IMR-90 (cell line): ENCODE measurements around the gene SAMM50. TPM values are rescaled to one million over a fixed set of nuclear protein-coding genes. Genes with fewer than 3 reads are reported as not detected.

Experiments
- ATAC-seq: fragments of 200-7000 bp; cut with Tn5 transposase; 2 replicates; pipeline ENCODE4 v1.9.1; 2020; ENCODE audit warnings: low read depth, mild to moderate bottlenecking, moderate library complexity
- BruUV-seq: library from RNA; stranded (reverse); fragments of 400-500 nt; replicated peaks from 2 replicates; lab custom pipeline; 2021; lab: Mats Ljungman, UMichigan
- CTCF ChIA-PET: fragments of 300-600 bp; formaldehyde crosslinking; extraction: SDS; loops from one replicate; lab custom pipeline; 2021; ENCODE audit warnings: antibody characterized with exemption; lab: Yijun Ruan, JAX
- POLR2A ChIA-PET: fragments of 300-600 bp; sonication (Branson Sonifier 250); formaldehyde crosslinking; loops from one replicate; lab custom pipeline; 2022; ENCODE audit warnings: antibody characterized with exemption; ENCODE audit not compliant: unreplicated experiment; lab: Charles Lee
- DNase-seq: peaks from one replicate; pipeline ENCODE4 v3.0.0; 2013
- H2AFZ ChIP-seq: replicated peaks from 2 replicates; pipeline ENCODE3; 2013; ENCODE audit warnings: low read length, mild to moderate bottlenecking; ENCODE audit not compliant: poor library complexity
- H2AK5ac ChIP-seq: 2 replicates; pipeline ENCODE4 v1.6.1; 2013; ENCODE audit warnings: low read depth, low read length, inconsistent platforms
- H2AK9ac ChIP-seq: replicated peaks from 2 replicates; pipeline ENCODE3; 2013; ENCODE audit warnings: mild to moderate bottlenecking, low read depth, low read length, moderate library complexity; ENCODE audit not compliant: poor library complexity
- H2BK120ac ChIP-seq: 2 replicates; pipeline ENCODE4 v1.6.1; 2013; ENCODE audit warnings: low read depth, low read length, inconsistent platforms
- H2BK15ac ChIP-seq: 3 replicates; pipeline ENCODE4 v1.6.1; 2013; ENCODE audit warnings: low read depth, low read length, inconsistent platforms
- H2BK20ac ChIP-seq: 2 replicates; pipeline ENCODE4 v1.6.1; 2013; ENCODE audit warnings: low read depth, mild to moderate bottlenecking, inconsistent platforms, low read length, moderate library complexity
- H2BK5ac ChIP-seq: 2 replicates; pipeline ENCODE4 v1.6.1; 2013; ENCODE audit warnings: mild to moderate bottlenecking, low read depth, low read length, inconsistent platforms; ENCODE audit not compliant: poor library complexity, severe bottlenecking
- H3K14ac ChIP-seq: replicated peaks from 2 replicates; pipeline ENCODE4 v1.6.1; 2013; ENCODE audit warnings: low read depth, low read length, inconsistent platforms
- H3K18ac ChIP-seq: 2 replicates; pipeline ENCODE4 v1.6.1; 2013; ENCODE audit warnings: low read depth, low read length, control low read depth
- H3K23ac ChIP-seq: 2 replicates; pipeline ENCODE4 v1.6.1; 2013; ENCODE audit warnings: low read depth, low read length, inconsistent platforms
- H3K27ac ChIP-seq: 2 replicates; pipeline ENCODE4 v1.5.1; 2013; ENCODE audit warnings: mild to moderate bottlenecking, control low read depth, low read length; ENCODE audit not compliant: insufficient read depth
- H3K27me3 ChIP-seq: 2 replicates; pipeline ENCODE4 v1.6.1; 2013; ENCODE audit warnings: low read length; ENCODE audit not compliant: control insufficient read depth, insufficient read depth
- H3K36me3 ChIP-seq: 2 replicates; pipeline ENCODE4 v1.6.1; 2013; ENCODE audit warnings: low read length, mixed read lengths; ENCODE audit not compliant: control insufficient read depth, insufficient read depth
- H3K4ac ChIP-seq: 2 replicates; pipeline ENCODE4 v1.6.1; 2013; ENCODE audit warnings: low read depth, low read length, inconsistent platforms
- H3K4me1 ChIP-seq: 2 replicates; pipeline ENCODE4 v1.6.1; 2013; ENCODE audit warnings: low read length, mixed read lengths; ENCODE audit not compliant: control insufficient read depth, insufficient read depth
- H3K4me2 ChIP-seq: 2 replicates; pipeline ENCODE4 v1.6.1; 2013; ENCODE audit warnings: low read depth, mild to moderate bottlenecking, control low read depth, low read length, moderate library complexity
- H3K4me3 ChIP-seq: 2 replicates; pipeline ENCODE4 v1.5.1; 2013; ENCODE audit warnings: low read depth, mild to moderate bottlenecking, control low read depth, low read length, moderate library complexity; ENCODE audit not compliant: insufficient read depth
- H3K56ac ChIP-seq: 2 replicates; pipeline ENCODE4 v1.6.1; 2013; ENCODE audit warnings: low read length, inconsistent platforms; ENCODE audit not compliant: insufficient read depth; ENCODE audit errors: extremely low read depth
- H3K79me1 ChIP-seq, 2 experiments: 2 replicates each; pipeline ENCODE4 v1.6.1; 2013; ENCODE audit warnings: low read length in 2 of 2, inconsistent platforms in 1 of 2, low read depth in 1 of 2
- H3K9ac ChIP-seq: 2 replicates; pipeline ENCODE4 v1.6.1; 2013; ENCODE audit warnings: low read depth, low read length, control low read depth
- H3K9me1 ChIP-seq: 2 replicates; pipeline ENCODE4 v1.6.1; 2013; ENCODE audit warnings: low read length, inconsistent platforms; ENCODE audit not compliant: insufficient read depth
- H3K9me3 ChIP-seq: 2 replicates; pipeline ENCODE4 v1.6.1; 2013; ENCODE audit warnings: low read length; ENCODE audit not compliant: control insufficient read depth, insufficient read depth
- H4K20me1 ChIP-seq: 2 replicates; pipeline ENCODE4 v1.6.1; 2013; ENCODE audit warnings: low read length, inconsistent platforms; ENCODE audit not compliant: insufficient read depth
- H4K5ac ChIP-seq: 2 replicates; pipeline ENCODE4 v1.6.1; 2013; ENCODE audit warnings: mild to moderate bottlenecking, low read depth, low read length, control low read depth
- H4K8ac ChIP-seq, 2 experiments: 2 replicates each; pipeline ENCODE4 v1.6.1; 2013; ENCODE audit warnings: low read depth in 2 of 2, low read length in 2 of 2, control low read depth in 1 of 2, inconsistent platforms in 1 of 2
- H4K91ac ChIP-seq: 2 replicates; pipeline ENCODE4 v1.6.1; 2013; ENCODE audit warnings: low read depth, low read length, inconsistent platforms; ENCODE audit not compliant: insufficient read depth
- CEBPB ChIP-seq: IDR thresholded peaks from 2 replicates; pipeline ENCODE4 v1.6.1; 2012; ENCODE audit warnings: low read depth, low read length, improper control_type of control experiment
- ELK1 ChIP-seq: fragments of 150-350 bp; IDR thresholded peaks from 2 replicates; pipeline ENCODE4 v1.6.1; 2016; ENCODE audit warnings: low read depth, mild to moderate bottlenecking, low read length, moderate library complexity, borderline replicate concordance
- WGBS, 2 experiments: methylation state at CpG; one replicate each; pipeline versions ENCODE4 v1.1.5 to v1.1.7; 2013; ENCODE audit warnings: missing lambda C conversion rate in 2 of 2; ENCODE audit not compliant: insufficient read length in 1 of 2; ENCODE audit errors: extremely low coverage in 2 of 2; 5-methylcytosine and 5-hydroxymethylcytosine counted together
- dilution Hi-C: fragments of 300-500 bp; cut with HindIII; formaldehyde crosslinking; loops from one replicate; pipeline ENCODE4 v1.14.3; 2018; ENCODE audit warnings: low sequenced_read_pairs; ENCODE audit not compliant: unreplicated experiment
- in situ Hi-C: fragments of 300-500 bp; cut with MboI; formaldehyde crosslinking; loops from 3 replicates; pipeline ENCODE4 v1.14.3; 2019; ENCODE audit warnings: low sequenced_read_pairs, inconsistent platforms, mixed read lengths
- intact Hi-C: fragments of 100-400 bp; cut with micrococcal nuclease; formaldehyde crosslinking; loops from 2 replicates; pipeline ENCODE4 v1.10.0; 2022
- polyA plus RNA-seq, 3 experiments: library from polyadenylated mRNA; depleted of rRNA; stranded (reverse); fragments of >200 nt; gene quantifications; 2 replicates each; pipeline ENCODE4 v1.2.3, GENCODE V29; 2012; ENCODE audit warnings: low replicate concordance in 1 of 3
- total RNA-seq: library from RNA; depleted of rRNA; stranded (reverse); fragments of >200 nt; gene quantifications from 2 replicates; pipeline ENCODE4 v1.2.3, GENCODE V29; 2012

SAMM50 gene
- total and polyA plus RNA-seq, 2 of the 4 experiments (the other 2 are of a cell fraction): 40.6 to 43.7 TPM

GRCh38 chr22:43928468-43928867 is 26.8 kb upstream of the SAMM50 start:
- peaks cover 11% of the 10 kb centered on the region; the same call in 1 of the 2 replicates for H3K9me1 ChIP-seq
- no peak overlapping the region for H2BK5ac ChIP-seq
- H3K4me1 ChIP-seq: peaks cover 2% of the 10 kb centered on the region; the same call in 1 of the 2 replicates
- H3K9ac ChIP-seq: no peak overlapping the region
- H2AK9ac ChIP-seq: no peak overlapping the region
- 100% methylated on average over 1 of the region's 5 CpGs; no CpG with 5 or more reads in 1 of the 2 experiments for WGBS, 2 experiments
- no peak overlapping the region for H4K5ac ChIP-seq
- H3K79me1 ChIP-seq: peaks cover 0 to 12% of the 10 kb centered on the region in 2 experiments; a peak in 2 of 4 replicates
- no peaks in the 10 kb centered on the region for H3K27me3 ChIP-seq
- H3K18ac ChIP-seq: no peak overlapping the region
- no peak for DNase-seq
- no peak for TF ChIP-seq ELK1
- TF ChIP-seq CEBPB: peak; percentile 40
- H2AK5ac ChIP-seq: no peak overlapping the region
- no peak overlapping the region for H3K4me2 ChIP-seq
- H3K27ac ChIP-seq: no peak overlapping the region
- no peak overlapping the region for H2AFZ ChIP-seq
- H2BK15ac ChIP-seq: no peak overlapping the region
- no peak overlapping the region for H3K14ac ChIP-seq
- no peak overlapping the region for H4K8ac ChIP-seq
- ChIA-PET CTCF (interaction anchor here (0.6 to 1.0 kb wide), 2 partner anchors 9 to 17 kb away, joined by 3 read pairs; no protein-coding TSS in a partner anchor), POLR2A (no interaction called here)
- no peak overlapping the region for H4K91ac ChIP-seq
- peaks cover 6% of the 10 kb centered on the region; the same call in 1 of the 2 replicates for H4K20me1 ChIP-seq
- intact Hi-C loops (no loop called here), in situ Hi-C loops (no loop called here), dilution Hi-C loops (no loop called here)
- no peak for ATAC-seq
- H3K4me3 ChIP-seq: no peak overlapping the region
- H2BK120ac ChIP-seq: no peak overlapping the region
- H2BK20ac ChIP-seq: no peak overlapping the region
- H3K36me3 ChIP-seq: peaks cover 25% of the 10 kb centered on the region; the same call in 1 of the 2 replicates
- no peaks in the 10 kb centered on the region for H3K9me3 ChIP-seq
- no peak overlapping the region for H3K4ac ChIP-seq
- H3K56ac ChIP-seq: no peak overlapping the region
- no peak overlapping the region for H3K23ac ChIP-seq
- no TSS peak for BruUV-seq
